Measurements from ENCODE around the gene TRAPPC3.
"Not testable (repeated sequence)": the region's sequence is repeated elsewhere in the genome, so short reads cannot be mapped to it uniquely, and the experiment has no call there.

Gene TRAPPC3

DNA sequence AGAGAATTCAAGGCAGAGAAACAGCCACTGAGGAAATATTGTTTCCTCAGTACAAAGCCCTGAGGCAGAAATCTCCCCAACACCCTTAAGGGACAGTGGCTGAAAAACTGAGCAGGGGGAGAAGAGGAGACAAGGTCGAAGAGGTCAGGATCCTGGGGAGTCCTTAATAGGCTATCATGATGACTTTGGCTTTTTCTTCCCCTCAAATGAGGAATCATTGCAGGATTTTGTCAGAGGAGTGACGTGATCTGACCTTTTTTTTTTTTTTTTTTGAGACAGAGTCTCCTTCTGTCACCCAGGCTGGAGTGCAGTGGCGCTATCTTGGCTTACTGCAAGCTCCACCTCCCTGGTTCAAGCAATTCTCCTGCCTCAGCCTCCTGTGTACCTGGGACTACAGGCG lies 16.9 kb upstream of the TRAPPC3 start:
- DNase-seq, result no peak

DNA sequence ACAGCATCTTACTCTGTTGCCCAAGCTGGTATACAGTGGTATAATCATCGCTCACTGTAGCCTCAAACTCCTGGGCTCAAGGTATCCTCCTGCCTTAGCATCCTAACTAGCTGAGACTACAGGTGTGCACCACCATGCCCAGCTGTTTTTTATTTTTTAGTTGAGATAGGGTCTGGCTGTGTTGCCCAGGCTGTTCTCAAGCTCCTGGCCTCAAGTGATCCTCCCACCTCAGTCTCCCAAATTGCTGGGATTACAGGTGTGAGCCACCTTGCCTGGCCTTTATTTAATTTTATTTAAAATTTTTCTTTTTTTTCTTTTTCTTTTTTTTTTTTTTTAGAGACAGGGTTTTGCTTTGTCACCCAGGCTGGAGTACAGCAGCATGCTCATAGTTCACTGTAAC lies 15.9 kb upstream of the TRAPPC3 start:
- DNase-seq, result no peak

GRCh38 chr1:36164361-36164760 lies 15.1 kb upstream of the TRAPPC3 start:
- no peak for DNase-seq

DNA sequence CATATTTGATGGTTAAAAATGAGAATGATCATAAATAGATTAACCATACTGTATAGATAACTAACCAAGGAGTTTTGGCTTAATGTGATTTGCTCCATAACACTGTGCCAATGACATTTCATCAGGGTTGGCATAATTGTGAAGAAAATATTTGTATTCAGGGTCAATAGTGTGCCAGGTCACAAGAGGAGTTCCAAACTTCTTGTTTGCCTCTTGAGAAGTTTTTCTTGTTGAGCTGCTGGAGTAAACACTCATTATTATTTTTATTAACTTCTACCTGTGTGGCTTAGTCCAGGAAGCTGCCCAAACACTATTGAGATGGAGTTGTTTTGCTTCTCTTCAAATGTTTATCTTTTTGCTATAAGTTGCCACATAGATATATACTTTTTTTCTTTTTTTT lies 14.1 kb upstream of the TRAPPC3 start:
- DNase-seq, result no peak

DNA sequence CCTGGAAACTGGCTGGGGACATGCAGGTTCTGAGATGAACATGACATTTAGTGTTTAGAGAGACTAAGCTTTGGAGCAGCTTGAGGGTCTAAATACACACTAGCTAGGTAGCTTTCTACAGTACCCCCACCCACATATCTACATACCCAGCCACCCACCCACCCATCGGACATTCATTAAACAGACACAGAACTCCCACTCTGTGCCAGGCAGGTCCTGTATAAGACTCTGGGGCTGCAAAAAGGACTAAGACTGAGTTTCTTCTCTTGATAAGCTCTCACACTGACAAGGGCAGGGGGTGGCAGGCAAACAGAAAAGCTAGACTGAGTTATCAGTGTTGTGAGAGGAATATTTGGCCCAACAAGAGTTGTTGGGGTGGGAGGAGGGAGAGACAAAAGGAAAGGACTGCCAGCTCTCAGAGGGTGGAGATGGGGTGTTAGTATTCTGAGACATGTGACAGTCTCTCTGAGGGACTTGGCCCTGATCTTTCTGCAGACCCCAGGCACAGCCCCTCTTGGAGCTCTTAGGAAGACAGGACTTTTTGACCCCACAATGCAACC lies 13.5 kb upstream of the TRAPPC3 start:
- DNase-seq, result no peak

GRCh38 chr1:36161641-36162531 lies 12.6 kb upstream of the TRAPPC3 start:
- DNase-seq, result no peak

GRCh38 chr1:36160949-36161485 lies 11.7 kb upstream of the TRAPPC3 start:
- no peak for DNase-seq

DNA sequence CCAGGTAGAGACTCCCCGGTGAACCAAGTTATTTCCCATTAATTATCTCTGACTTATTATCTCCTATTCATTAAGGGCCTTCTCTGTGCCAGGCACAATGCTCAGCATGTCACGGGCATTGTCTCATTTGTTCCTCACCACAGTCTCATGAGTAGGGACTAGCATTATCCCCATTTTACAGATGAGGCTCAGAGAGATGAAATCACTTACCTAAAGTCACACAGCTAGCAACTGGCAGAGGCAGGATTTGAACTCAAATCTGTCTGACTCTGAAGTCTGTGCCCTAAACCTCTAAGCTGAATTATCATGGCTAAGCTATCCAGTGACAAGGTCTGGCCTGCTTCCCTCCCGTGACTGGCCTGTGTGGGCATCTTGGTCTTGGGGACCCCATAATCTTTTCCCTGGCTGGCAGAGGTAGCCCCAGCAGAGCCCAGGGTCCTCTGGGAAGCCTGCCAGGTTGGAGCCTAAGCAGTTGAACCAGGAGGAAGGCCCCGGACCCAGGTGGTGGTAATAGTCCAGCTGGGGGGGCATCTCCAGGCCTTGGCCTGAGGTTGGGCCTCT lies 11.2 kb upstream of the TRAPPC3 start:
- DNase-seq, result no peak

DNA sequence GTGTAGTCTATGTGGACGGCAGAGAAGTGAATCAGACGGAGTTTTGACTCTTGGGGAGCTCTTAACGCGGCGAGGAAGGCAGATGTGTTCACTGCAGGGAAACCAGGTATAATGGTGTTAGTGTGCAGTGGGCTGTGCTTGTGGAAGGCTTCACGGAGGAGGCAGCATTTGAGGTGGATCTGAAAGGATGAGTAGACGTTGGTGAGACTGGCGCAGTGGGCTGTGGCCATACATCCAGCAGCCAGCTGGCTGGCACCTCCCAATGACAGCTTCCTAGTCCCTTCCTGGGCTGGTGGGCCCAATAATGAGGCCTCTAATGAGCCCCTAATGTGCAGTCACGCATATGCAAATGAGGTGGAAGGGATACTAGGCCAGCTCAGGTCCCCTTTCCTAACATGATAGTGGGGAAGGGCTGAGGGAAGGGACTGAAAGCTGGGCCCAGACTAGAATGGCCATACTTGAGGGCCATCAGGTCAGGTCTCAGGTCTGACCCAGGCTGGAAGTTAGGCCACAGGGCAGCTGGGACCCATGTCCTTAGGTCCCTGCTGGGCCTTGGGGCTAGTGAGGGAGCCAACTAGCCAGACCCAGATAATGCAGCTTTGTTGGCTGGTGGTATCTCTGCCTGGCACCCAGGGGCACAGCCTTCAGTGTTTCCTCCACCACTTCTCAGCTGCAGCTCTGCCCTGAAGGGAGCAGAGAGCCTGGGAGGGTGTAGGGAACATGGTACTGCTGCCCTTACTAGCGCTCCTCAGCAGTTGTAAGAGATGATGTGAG lies 10.5 kb upstream of the TRAPPC3 start:
- DNase-seq, result no peak

DNA sequence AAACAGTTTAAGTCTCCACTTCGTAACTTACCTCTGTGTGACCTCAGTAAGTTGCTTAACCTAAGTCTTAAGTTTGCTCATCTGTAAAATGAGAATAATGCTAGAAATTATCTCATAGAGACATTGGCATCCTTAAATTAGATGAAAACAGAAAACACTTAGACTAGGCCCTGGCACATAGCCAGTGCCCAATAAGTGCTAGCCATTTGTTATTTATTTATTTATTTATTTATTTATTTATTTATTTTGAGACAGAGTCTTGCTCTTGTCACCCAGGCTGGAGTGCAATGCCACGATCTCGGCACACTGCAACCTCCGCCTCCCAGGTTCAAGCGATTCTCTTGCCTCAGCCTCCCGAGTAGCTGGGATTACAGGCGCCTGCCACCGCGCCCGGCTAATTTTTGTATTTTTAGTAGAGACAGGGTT lies 9.6 kb upstream of the TRAPPC3 start:
- DNase-seq, result not testable (repeated sequence)

- no peak for DNase-seq
Measured at GRCh38 chr1:36157973-36158826, 8.9 kb upstream of the TRAPPC3 start.

GRCh38 chr1:36157115-36157903 lies 8.0 kb upstream of the TRAPPC3 start:
- DNase-seq, result no peak

GRCh38 chr1:36156329-36157114 lies 7.2 kb upstream of the TRAPPC3 start:
- no peak for DNase-seq

- peak; percentile 62 for DNase-seq
Measured at GRCh38 chr1:36155408-36156328, 6.4 kb upstream of the TRAPPC3 start, which contains the start of gene MAP7D1. TSS of gene MAP7D1 (plus strand) at chr1:36156160. CDS start at chr1:36156418, 258 bp downstream.

- no peak for DNase-seq
Measured at GRCh38 chr1:36154765-36155407, 5.6 kb upstream of the TRAPPC3 start.

DNA sequence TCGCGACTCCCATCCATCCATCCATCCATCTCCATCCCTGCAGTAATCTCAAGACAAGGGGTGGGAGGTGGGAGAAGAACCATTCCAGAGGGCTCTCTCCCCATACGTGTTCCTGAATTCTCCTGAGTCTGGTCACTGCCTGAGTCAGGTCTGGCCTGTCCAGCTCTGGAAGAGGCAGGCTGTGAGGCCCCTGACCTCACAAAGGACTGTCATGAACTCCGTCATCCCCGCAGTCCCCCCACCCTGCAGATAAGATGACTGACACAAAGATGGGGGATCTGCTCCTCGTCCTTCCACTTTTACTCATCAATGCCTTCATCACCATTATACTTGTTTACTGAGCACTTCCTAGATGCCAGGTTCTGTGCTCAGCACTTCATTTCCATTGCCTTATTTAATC lies 5.0 kb upstream of the TRAPPC3 start:
- no peak for DNase-seq

DNA sequence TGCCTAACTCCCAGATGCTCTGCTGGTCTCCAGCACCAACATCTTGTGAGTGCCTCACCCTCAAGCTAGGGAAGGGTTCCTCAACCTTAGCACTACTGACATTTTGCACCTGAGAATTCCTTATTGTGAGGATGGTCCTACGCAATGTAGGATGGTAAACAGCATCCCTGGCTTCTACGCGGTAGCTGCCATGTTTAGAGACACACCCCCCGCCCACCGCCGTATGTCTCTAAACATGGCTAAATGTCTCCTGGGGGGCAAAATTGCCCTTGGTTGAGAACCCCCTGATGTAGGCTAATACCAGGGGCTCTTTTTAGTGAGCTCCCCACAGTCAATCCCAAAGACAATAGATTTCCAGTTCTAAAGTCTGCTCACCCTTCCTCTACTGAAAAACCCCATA lies 4.2 kb upstream of the TRAPPC3 start:
- DNase-seq, result no peak

DNA sequence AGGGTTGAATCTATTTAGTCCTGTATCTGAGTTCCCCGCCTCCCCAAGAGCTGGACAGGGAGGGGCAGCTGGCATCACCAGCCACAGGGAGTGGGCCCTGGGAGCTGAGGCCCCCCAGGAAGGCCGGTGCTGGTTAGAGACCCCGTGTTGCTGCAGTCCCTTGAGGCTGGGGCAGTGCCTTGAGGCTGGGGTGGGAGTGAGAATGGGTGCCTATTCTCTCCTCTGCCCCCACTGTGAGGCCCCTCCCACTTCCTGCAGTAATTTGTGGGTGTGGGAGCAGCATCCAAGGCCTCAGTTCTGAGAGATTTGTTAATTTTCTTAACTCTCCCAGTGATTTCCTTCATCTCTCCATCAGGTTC lies 2.5 kb upstream of the TRAPPC3 start:
- DNase-seq, result no peak

Data from NCI-H446 treated with DMSO at 0.1 percent for 48 hours (cell line).